Adipocyte (in vitro differentiated cells): ENCODE data around the gene FTO.
A peak's percentile ranks its signal among the peaks of the same experiment; 100 is the strongest.

Source experiments
- DNase-seq: peaks from one replicate; pipeline ENCODE4 v3.0.0-alpha.2; 2015; ENCODE audit warnings: low read depth
- H3K27me3 ChIP-seq: replicated peaks from 2 replicates; pipeline ENCODE4 v1.7.0; 2013; ENCODE audit warnings: mild to moderate bottlenecking, low read length, moderate library complexity; ENCODE audit not compliant: control insufficient read depth, insufficient read depth
- H3K36me3 ChIP-seq: 2 replicates; pipeline ENCODE4 v1.7.0; 2013; ENCODE audit warnings: low read length, mild to moderate bottlenecking, moderate library complexity; ENCODE audit not compliant: control insufficient read depth, insufficient read depth, severe bottlenecking
- H3K4me1 ChIP-seq: 2 replicates; pipeline ENCODE4 v1.7.0; 2013; ENCODE audit warnings: mild to moderate bottlenecking, low read length, moderate library complexity; ENCODE audit not compliant: control insufficient read depth, insufficient read depth
- H3K4me3 ChIP-seq: 2 replicates; pipeline ENCODE4 v1.7.0; 2013; ENCODE audit warnings: mild to moderate bottlenecking, low read length, moderate library complexity
- H3K9ac ChIP-seq: 2 replicates; pipeline ENCODE4 v1.7.0; 2013; ENCODE audit warnings: mild to moderate bottlenecking, low read length, moderate library complexity
- H3K9me3 ChIP-seq: 2 replicates; pipeline ENCODE4 v1.7.0; 2013; ENCODE audit warnings: mild to moderate bottlenecking, low read length, moderate library complexity; ENCODE audit not compliant: control insufficient read depth

The FTO gene

GRCh38 chr16:54159490-54160080 is 455.6 kb downstream of the FTO start:
- Histone ChIP-seq H3K27me3 (peaks cover 17% of the 10 kb centered on the region), H3K4me1 (no peaks in the 10 kb centered on the region), H3K9me3 (no peaks in the 10 kb centered on the region), H3K4me3 (no peak overlapping the region), H3K36me3 (no peaks in the 10 kb centered on the region), H3K9ac (no peak overlapping the region)
- DNase-seq: no peak

GRCh38 chr16:54160252-54160860 is 456.4 kb downstream of the FTO start:
- no peak for DNase-seq
- Histone ChIP-seq H3K4me3 (no peak overlapping the region), H3K4me1 (no peaks in the 10 kb centered on the region), H3K9ac (no peak overlapping the region), H3K36me3 (no peaks in the 10 kb centered on the region), H3K27me3 (peaks cover 17% of the 10 kb centered on the region), H3K9me3 (no peaks in the 10 kb centered on the region)

GRCh38 chr16:54160939-54161897 is 457.3 kb downstream of the FTO start:
- Histone ChIP-seq H3K4me3 (no peak overlapping the region), H3K9me3 (no peaks in the 10 kb centered on the region), H3K4me1 (no peaks in the 10 kb centered on the region), H3K36me3 (no peaks in the 10 kb centered on the region), H3K27me3 (peaks cover 17% of the 10 kb centered on the region), H3K9ac (no peak overlapping the region)
- DNase-seq: no peak

- H3K4me1 ChIP-seq: no peaks in the 10 kb centered on the region
- H3K4me3 ChIP-seq: no peak overlapping the region
- peaks cover 17% of the 10 kb centered on the region for H3K27me3 ChIP-seq
- no peak overlapping the region for H3K9ac ChIP-seq
- no peak for DNase-seq
- H3K36me3 ChIP-seq: no peaks in the 10 kb centered on the region
- no peaks in the 10 kb centered on the region for H3K9me3 ChIP-seq
Measured at GRCh38 chr16:54163197-54163843, 459.4 kb downstream of the FTO start.

- Histone ChIP-seq H3K27me3 (peaks cover 17% of the 10 kb centered on the region), H3K4me1 (no peaks in the 10 kb centered on the region), H3K4me3 (no peak overlapping the region), H3K36me3 (no peaks in the 10 kb centered on the region), H3K9ac (no peak overlapping the region), H3K9me3 (no peaks in the 10 kb centered on the region)
- no peak for DNase-seq
Measured at GRCh38 chr16:54164789-54165173, 460.8 kb downstream of the FTO start.

- no peak for DNase-seq
- Histone ChIP-seq H3K9ac (no peak overlapping the region), H3K27me3 (peaks cover 14% of the 10 kb centered on the region)
Measured at GRCh38 chr16:54165174-54165911, 461.4 kb downstream of the FTO start.

GRCh38 chr16:54165912-54166865 is 462.2 kb downstream of the FTO start:
- H3K27me3 ChIP-seq: peaks cover 6% of the 10 kb centered on the region
- no peaks in the 10 kb centered on the region for H3K9me3 ChIP-seq
- H3K4me3 ChIP-seq: no peak overlapping the region
- H3K36me3 ChIP-seq: no peaks in the 10 kb centered on the region
- DNase-seq: no peak
- H3K4me1 ChIP-seq: no peaks in the 10 kb centered on the region
- no peak overlapping the region for H3K9ac ChIP-seq

More at GRCh38 chr16:54165174-54165911, 461.4 kb downstream of the FTO start:
- H3K9me3 ChIP-seq: no peaks in the 10 kb centered on the region
- H3K36me3 ChIP-seq: no peaks in the 10 kb centered on the region
- no peaks in the 10 kb centered on the region for H3K4me1 ChIP-seq
- no peak overlapping the region for H3K4me3 ChIP-seq

- no peak overlapping the region for H3K9ac ChIP-seq
- no peaks in the 10 kb centered on the region for H3K36me3 ChIP-seq
- H3K4me1 ChIP-seq: no peaks in the 10 kb centered on the region
- H3K9me3 ChIP-seq: no peaks in the 10 kb centered on the region
- no peak overlapping the region for H3K4me3 ChIP-seq
- DNase-seq: no peak
- no peaks in the 10 kb centered on the region for H3K27me3 ChIP-seq
Measured at GRCh38 chr16:54169112-54169511, 465.2 kb downstream of the FTO start.

GRCh38 chr16:54171626-54172537 is 467.9 kb downstream of the FTO start:
- Histone ChIP-seq H3K4me3 (no peak overlapping the region), H3K27me3 (no peaks in the 10 kb centered on the region), H3K4me1 (peaks cover 14% of the 10 kb centered on the region), H3K36me3 (no peaks in the 10 kb centered on the region), H3K9ac (no peak overlapping the region), H3K9me3 (no peaks in the 10 kb centered on the region)
- peak; percentile 66 for DNase-seq
